ENCODE results near the gene FLVCR1.

DNA sequence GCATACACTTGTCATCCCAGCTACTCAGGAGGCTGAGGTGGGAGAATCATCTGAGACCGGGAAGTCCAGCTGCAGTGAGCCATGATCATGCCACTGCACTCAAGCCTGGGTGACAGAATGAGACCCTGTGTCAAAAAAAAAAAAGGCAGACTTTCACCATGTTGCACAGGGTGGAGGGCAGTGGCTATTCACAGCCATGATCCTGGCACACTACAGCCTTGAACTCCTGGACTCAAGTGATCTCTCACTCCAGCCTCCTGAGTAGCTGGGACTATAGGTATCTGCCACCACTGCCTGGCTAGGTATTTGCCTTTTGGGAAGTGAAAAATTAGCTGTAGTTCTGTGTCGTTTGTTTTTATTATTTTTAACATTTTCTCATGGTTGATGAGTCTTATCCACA lies 29.7 kb upstream of the FLVCR1 start:
- no peak for TF ChIP-seq CTCF (conservative IDR thresholded peaks at IDR 0.05; ENCODE audit: low read length)
- no peak for TF ChIP-seq EZH2phosphoT487 (IDR thresholded peaks at IDR 0.05; ENCODE audit: borderline replicate concordance, low read depth, low read length)
